Psoas muscle (tissue), 8 donors: Measurements from ENCODE around the gene MRNIP. TPM values are rescaled to one million over a fixed set of nuclear protein-coding genes. Genes with fewer than 3 reads are reported as not detected.

Experiments used
- ATAC-seq, 4 donors: fragments of 200-7000 bp; cut with Tn5 transposase; one replicate each; pipeline ENCODE4 v1.9.1; 2020; ENCODE audit warnings: moderate library complexity in 3 of 4, mild to moderate bottlenecking in 2 of 4
- DNase-seq, 2 donors: peaks; one replicate each; pipeline ENCODE4 v3.0.0-alpha.2; 2020
- H3K27ac ChIP-seq: fragments of 200-600 bp; one replicate; pipeline ENCODE4 v1.8.0; 2022
- H3K27me3 ChIP-seq, 3 donors: fragments of 200-600 bp in 1 of 3; one replicate each; pipeline versions ENCODE4 v1.6.1 to v1.8.0; 2013 to 2022; ENCODE audit warnings: low read length in 2 of 3, mild to moderate bottlenecking in 2 of 3, moderate library complexity in 1 of 3; ENCODE audit not compliant: insufficient read depth in 3 of 3
- H3K36me3 ChIP-seq, 2 donors: fragments of 200-600 bp in 1 of 2; one replicate each; pipeline versions ENCODE4 v1.6.1 to v1.8.0; 2013 to 2022; ENCODE audit warnings: low read depth in 1 of 2, mild to moderate bottlenecking in 1 of 2, moderate library complexity in 1 of 2; ENCODE audit not compliant: insufficient read depth in 1 of 2
- H3K4me1 ChIP-seq: fragments of 200-600 bp; one replicate; pipeline ENCODE4 v1.8.0; 2022
- H3K4me3 ChIP-seq: fragments of 200-600 bp; one replicate; pipeline ENCODE4 v1.8.0; 2022; ENCODE audit warnings: mild to moderate bottlenecking
- H3K9me3 ChIP-seq: fragments of 200-600 bp; one replicate; pipeline ENCODE4 v1.8.0; 2022
- CTCF ChIP-seq: fragments of 200-600 bp; IDR thresholded peaks from one replicate; pipeline ENCODE4 v1.8.0; 2022; ENCODE audit warnings: antibody characterized with exemption
- WGBS, 3 donors: extraction: QIAGEN DNeasy Blood & Tissue Kit; methylation state at CpG; one replicate each; pipeline versions ENCODE4 v1.1.6 to v1.1.7; 2013; 5-methylcytosine and 5-hydroxymethylcytosine counted together
- intact Hi-C, 2 donors: fragments of 100-400 bp; cut with DNase I; formaldehyde crosslinking; loops; one replicate each; pipeline versions ENCODE4 v1.11.0 to v1.14.2; 2022
- polyA plus RNA-seq, 3 donors: library from polyadenylated mRNA; stranded (reverse); fragments of 200-250 nt; gene quantifications; one replicate each; pipeline ENCODE4 v1.2.3, GENCODE V29; 2013
- total RNA-seq, 4 donors: library from RNA; stranded (reverse); fragmentation: NEBNext Ultra II Directional in 2 of 4; extraction: Animal tissue kit (Norgen Biotek cat#: 25700) in 2 of 4; gene quantifications; one replicate each; pipeline versions ENCODE4 v1.2.1 to v1.2.4, GENCODE V29; 2021 to 2023
- donor health status: healthy with polysubstance abuse.
- donor health status: DM: no; HTN: no; CAD: no; lungs with moderate emphysema.
- donor health status: Bipolar disorder and iron deficiency.
- donor health status: healthy.
- donor health status: DM: yes; HTN: yes; CAD: no.
- donor health status: DM: no; HTN: no; CAD: no.
- donor health status: DM: no; HTN: no; CAD: no.
- donor health status: DM: yes; HTN: yes; CAD: no.

The MRNIP gene
- total and polyA plus RNA-seq, 7 donors, result 2.1 to 30.4 (median 7.9) TPM

GRCh38 chr5:179868541-179868940 is 9.9 kb upstream of the MRNIP start:
- H3K36me3 ChIP-seq, result peaks cover 3 to 94% of the 10 kb centered on the region in 2 donors

GRCh38 chr5:179867476-179867875 is 8.9 kb upstream of the MRNIP start:
- intact Hi-C loops, result no loop called here
- peaks cover 6% of the 10 kb centered on the region for H3K4me1 ChIP-seq
- no peak for DNase-seq
- no peak overlapping the region for H3K4me3 ChIP-seq
- H3K9me3 ChIP-seq, result no peaks in the 10 kb centered on the region
- 85 to 90% (median 89%) methylated on average over 11 of the region's 11 CpGs for WGBS, 3 donors
- H3K36me3 ChIP-seq, result peaks cover 11 to 93% of the 10 kb centered on the region in 2 donors
- no peak for ATAC-seq
- H3K27me3 ChIP-seq, result no peaks in the 10 kb centered on the region
- no peak overlapping the region for H3K27ac ChIP-seq
- no peak for TF ChIP-seq CTCF

More at GRCh38 chr5:179868541-179868940, 9.9 kb upstream of the MRNIP start:
- H3K27ac ChIP-seq, result no peak overlapping the region
- TF ChIP-seq CTCF, result no peak
- no peak for DNase-seq
- peaks cover 6% of the 10 kb centered on the region for H3K4me1 ChIP-seq
- H3K9me3 ChIP-seq, result no peaks in the 10 kb centered on the region
- no peak for ATAC-seq
- H3K27me3 ChIP-seq, result no peaks in the 10 kb centered on the region
- WGBS, 3 donors, result 93 to 98% (median 97%) methylated on average over 13 to 14 of the region's 14 CpGs
- H3K4me3 ChIP-seq, result no peak overlapping the region
- intact Hi-C loops, result no loop called here

- intact Hi-C loops, result no loop called here
- peaks cover 6% of the 10 kb centered on the region for H3K4me1 ChIP-seq
- H3K27me3 ChIP-seq, result no peaks in the 10 kb centered on the region
- TF ChIP-seq CTCF, result no peak
- no peak overlapping the region for H3K4me3 ChIP-seq
- H3K27ac ChIP-seq, result no peak overlapping the region
- no peak for ATAC-seq
- WGBS, 3 donors, result 91 to 93% (median 93%) methylated on average over 6 of the region's 6 CpGs
- peaks cover 14 to 93% of the 10 kb centered on the region in 2 donors for H3K36me3 ChIP-seq
- DNase-seq, result no peak
- no peaks in the 10 kb centered on the region for H3K9me3 ChIP-seq
Measured at GRCh38 chr5:179867079-179867465, 8.5 kb upstream of the MRNIP start.

GRCh38 chr5:179866241-179867078 is 7.8 kb upstream of the MRNIP start:
- H3K27me3 ChIP-seq, result no peaks in the 10 kb centered on the region
- H3K36me3 ChIP-seq, result peaks cover 14 to 97% of the 10 kb centered on the region in 2 donors
- H3K27ac ChIP-seq, result no peak overlapping the region
- intact Hi-C loops, result no loop called here
- ATAC-seq (no peak), DNase-seq (no peak)
- 80 to 84% (median 82%) methylated on average over 21 of the region's 21 CpGs for WGBS, 3 donors
- H3K4me1 ChIP-seq, result peaks cover 6% of the 10 kb centered on the region
- H3K4me3 ChIP-seq, result no peak overlapping the region
- H3K9me3 ChIP-seq, result no peaks in the 10 kb centered on the region
- no peak for TF ChIP-seq CTCF
